HG03025 (cell line): Measurements from ENCODE around the gene LAMA1.

Source experiments
- ATAC-seq: cut with Tn5 transposase; IDR thresholded peaks from one replicate; pipeline ENCODE4 v1.9.1; 2021; ENCODE audit warnings: mild to moderate bottlenecking, moderate library complexity; ENCODE audit not compliant: unreplicated experiment, low FRiP score

LAMA1 gene

GRCh38 chr18:7062811-7063210, 54.8 kb downstream of the LAMA1 start:
- ATAC-seq: no peak

GRCh38 chr18:7062236-7062635, 55.4 kb downstream of the LAMA1 start:
- ATAC-seq: no peak

- ATAC-seq: no peak
These were observed 58.3 kb downstream of the LAMA1 start for GRCh38 chr18:7059276-7059675.

GRCh38 chr18:7056026-7056425, 61.6 kb downstream of the LAMA1 start:
- no peak for ATAC-seq

- no peak for ATAC-seq
These were observed 67.6 kb downstream of the LAMA1 start for GRCh38 chr18:7049951-7050350.

- ATAC-seq: no peak
These were observed 69.5 kb downstream of the LAMA1 start for GRCh38 chr18:7048081-7048480.

- no peak for ATAC-seq
These were observed 70.3 kb downstream of the LAMA1 start for GRCh38 chr18:7047336-7047735.

- no peak for ATAC-seq
These were observed 79.2 kb downstream of the LAMA1 start for GRCh38 chr18:7038330-7038851.

GRCh38 chr18:7037470-7037869, 80.1 kb downstream of the LAMA1 start:
- ATAC-seq: no peak

- ATAC-seq: no peak
These were observed 81.8 kb downstream of the LAMA1 start for GRCh38 chr18:7035807-7036206.

- no peak for ATAC-seq
These were observed 82.7 kb downstream of the LAMA1 start for GRCh38 chr18:7034924-7035323.

- ATAC-seq: no peak
These were observed 85.1 kb downstream of the LAMA1 start for GRCh38 chr18:7032537-7032936.

- no peak for ATAC-seq
These were observed 89.0 kb downstream of the LAMA1 start for GRCh38 chr18:7028625-7029024.

- no peak for ATAC-seq
These were observed 92.4 kb downstream of the LAMA1 start for GRCh38 chr18:7025194-7025593.

GRCh38 chr18:7023581-7023980, 94.0 kb downstream of the LAMA1 start:
- ATAC-seq: no peak

GRCh38 chr18:7023063-7023580, 94.5 kb downstream of the LAMA1 start:
- no peak for ATAC-seq

- ATAC-seq: no peak
These were observed 95.4 kb downstream of the LAMA1 start for GRCh38 chr18:7021994-7022840.

GRCh38 chr18:7020995-7021777, 96.4 kb downstream of the LAMA1 start:
- ATAC-seq: no peak

GRCh38 chr18:7017013-7017412, 100.6 kb downstream of the LAMA1 start:
- no peak for ATAC-seq

- no peak for ATAC-seq
These were observed 106.5 kb downstream of the LAMA1 start for GRCh38 chr18:7011142-7011541.

GRCh38 chr18:7004009-7004408, 113.6 kb downstream of the LAMA1 start:
- ATAC-seq: no peak
